Liver (tissue), 9 donors: ENCODE measurements around the gene ZNF593. TPM values are rescaled to one million over a fixed set of nuclear protein-coding genes. Genes with fewer than 3 reads are reported as not detected.

Source experiments
- DNase-seq: peaks from one replicate; pipeline ENCODE4 v3.0.0-alpha.2; 2017; ENCODE audit warnings: low spot score
- H3K27ac ChIP-seq, 2 donors: one replicate each; pipeline ENCODE4 v1.7.0; 2013; ENCODE audit warnings: inconsistent platforms in 2 of 2, low read length in 2 of 2, control low read depth in 1 of 2, low read depth in 1 of 2, mild to moderate bottlenecking in 1 of 2
- H3K27me3 ChIP-seq, 4 donors: one replicate each; pipeline versions ENCODE4 v1.6.1 to v1.7.0; 2013; ENCODE audit warnings: low read length in 3 of 4, inconsistent platforms in 1 of 4, mild to moderate bottlenecking in 1 of 4, moderate library complexity in 1 of 4; ENCODE audit not compliant: control insufficient read depth in 4 of 4, insufficient read depth in 4 of 4
- H3K36me3 ChIP-seq, 4 donors: one replicate each; pipeline versions ENCODE4 v1.6.1 to v1.7.0; 2013; ENCODE audit warnings: low read length in 3 of 4, mild to moderate bottlenecking in 3 of 4, low read depth in 1 of 4, moderate library complexity in 1 of 4; ENCODE audit not compliant: control insufficient read depth in 4 of 4, insufficient read depth in 3 of 4
- H3K4me1 ChIP-seq, 4 donors: one replicate each; pipeline versions ENCODE4 v1.6.1 to v1.7.0; 2013; ENCODE audit warnings: low read length in 3 of 4, mild to moderate bottlenecking in 3 of 4, moderate library complexity in 1 of 4; ENCODE audit not compliant: control insufficient read depth in 4 of 4, insufficient read depth in 4 of 4
- H3K4me3 ChIP-seq, 3 donors: one replicate each; pipeline versions ENCODE4 v1.6.1 to v1.7.0; 2013; ENCODE audit warnings: low read length in 3 of 3, control low read depth in 1 of 3, low read depth in 1 of 3, mild to moderate bottlenecking in 1 of 3
- H3K9ac ChIP-seq, 2 donors: one replicate each; pipeline ENCODE4 v1.7.0; 2013; ENCODE audit warnings: low read length in 2 of 2, mild to moderate bottlenecking in 2 of 2, moderate library complexity in 2 of 2, control low read depth in 1 of 2, low read depth in 1 of 2
- H3K9me3 ChIP-seq, 4 donors: one replicate each; pipeline versions ENCODE4 v1.6.1 to v1.7.0; 2013; ENCODE audit warnings: low read length in 3 of 4; ENCODE audit not compliant: control insufficient read depth in 4 of 4
- ATF3 ChIP-seq: IDR thresholded peaks from 2 replicates; pipeline ENCODE4 v1.6.1; 2016; ENCODE audit warnings: antibody characterized with exemption
- CTCF ChIP-seq: fragments of 150-350 bp; IDR thresholded peaks from 2 replicates; pipeline ENCODE4 v1.5.1; 2017; ENCODE audit warnings: improper control_type of control experiment, low read depth, low read length; ENCODE audit not compliant: missing input control
- EGR1 ChIP-seq, 2 donors: IDR thresholded peaks; 2 replicates each; pipeline ENCODE4 v1.6.1; 2016 to 2018; ENCODE audit warnings: antibody characterized with exemption in 2 of 2, low read depth in 2 of 2
- FOXA1 ChIP-seq: IDR thresholded peaks from 2 replicates; pipeline ENCODE4 v1.6.1; 2016; ENCODE audit warnings: antibody characterized with exemption
- FOXA2 ChIP-seq: IDR thresholded peaks from 2 replicates; pipeline ENCODE4 v1.6.1; 2016; ENCODE audit warnings: antibody characterized with exemption
- GABPA ChIP-seq, 2 donors: IDR thresholded peaks in 1 of 2; conservative IDR thresholded peaks in 1 of 2; 2 replicates each; pipeline ENCODE4 v1.6.1; 2016; ENCODE audit warnings: antibody characterized with exemption in 2 of 2, mild to moderate bottlenecking in 1 of 2, moderate library complexity in 1 of 2
- HNF4A ChIP-seq, 2 donors: conservative IDR thresholded peaks; 2 replicates each; pipeline ENCODE4 v1.6.1; 2016; ENCODE audit warnings: antibody characterized with exemption in 2 of 2, mild to moderate bottlenecking in 2 of 2
- HNF4G ChIP-seq: IDR thresholded peaks from 2 replicates; pipeline ENCODE4 v1.6.1; 2016; ENCODE audit warnings: antibody characterized with exemption
- JUND ChIP-seq, 2 donors: IDR thresholded peaks; 2 replicates each; pipeline ENCODE4 v1.6.1; 2016; ENCODE audit warnings: antibody characterized with exemption in 2 of 2
- MAX ChIP-seq: IDR thresholded peaks from 2 replicates; pipeline ENCODE4 v1.6.1; 2016; ENCODE audit warnings: antibody characterized with exemption
- NR2F2 ChIP-seq: IDR thresholded peaks from 2 replicates; pipeline ENCODE4 v1.6.1; 2016; ENCODE audit warnings: antibody characterized with exemption
- RAD21 ChIP-seq, 2 donors: IDR thresholded peaks; 2 replicates each; pipeline ENCODE4 v1.6.1; 2016; ENCODE audit warnings: antibody characterized with exemption in 2 of 2, mild to moderate bottlenecking in 2 of 2
- REST ChIP-seq: IDR thresholded peaks from 2 replicates; pipeline ENCODE4 v1.6.1; 2016; ENCODE audit warnings: antibody characterized with exemption, mild to moderate bottlenecking
- RXRA ChIP-seq, 2 donors: IDR thresholded peaks; 2 replicates each; pipeline ENCODE4 v1.6.1; 2017 to 2018; ENCODE audit warnings: antibody characterized with exemption in 2 of 2, mild to moderate bottlenecking in 1 of 2
- SP1 ChIP-seq: IDR thresholded peaks from 2 replicates; pipeline ENCODE4 v1.6.1; 2018; ENCODE audit warnings: antibody characterized with exemption, mild to moderate bottlenecking
- TAF1 ChIP-seq: conservative IDR thresholded peaks from 2 replicates; pipeline ENCODE4 v1.6.1; 2016; ENCODE audit warnings: antibody characterized with exemption, mild to moderate bottlenecking
- YY1 ChIP-seq: IDR thresholded peaks from 2 replicates; pipeline ENCODE4 v1.6.1; 2016; ENCODE audit warnings: antibody characterized with exemption, mild to moderate bottlenecking
- ZBTB33 ChIP-seq: IDR thresholded peaks from 2 replicates; pipeline ENCODE4 v1.6.1; 2016; ENCODE audit warnings: antibody characterized with exemption
- WGBS: extraction: QIAGEN DNeasy Blood & Tissue Kit; methylation state at CpG from one replicate; pipeline ENCODE4 v1.1.7; 2013; 5-methylcytosine and 5-hydroxymethylcytosine counted together
- polyA plus RNA-seq, 2 donors: library from polyadenylated mRNA; stranded (reverse) in 1 of 2; unstranded in 1 of 2; fragments of 200-250 nt in 1 of 2; fragments of >200 nt in 1 of 2; fragmentation: Nextera tagmentation in 1 of 2; extraction: Ambion mirVana in 1 of 2; gene quantifications; one replicate each; pipeline versions ENCODE4 v1.2.1 to v1.2.3, GENCODE V29; 2013 to 2015
- total RNA-seq, 2 donors: library from RNA; depleted of rRNA; stranded (reverse); fragments of >200 nt; gene quantifications; one replicate each; pipeline ENCODE4 v1.2.3, GENCODE V29; 2014
- donor health status: healthy.
- donor health status: healthy.
- donor health status: healthy.
- donor health status: healthy.
- donor health status: healthy.

ZNF593 gene
- total and polyA plus RNA-seq, 4 donors = 5.7 to 81.4 (median 30.2) TPM

- H3K4me1 ChIP-seq = no peaks in the 10 kb centered on the region
- H3K36me3 ChIP-seq = no peaks in the 10 kb centered on the region
- WGBS = 93% methylated on average over 3 of the region's 3 CpGs
- H3K27me3 ChIP-seq = no peaks in the 10 kb centered on the region
- no peaks in the 10 kb centered on the region for H3K9me3 ChIP-seq
- no peak overlapping the region for H3K4me3 ChIP-seq
- no peak overlapping the region for H3K27ac ChIP-seq
- no peak for DNase-seq
- TF ChIP-seq CTCF (no peak), REST (no peak), RXRA (IDR thresholded peaks at IDR 0.05) (no peak), HNF4A (conservative IDR thresholded peaks at IDR 0.05) (no peak)
- H3K9ac ChIP-seq = no peak overlapping the region
Observed at GRCh38 chr1:26197301-26197700, 27.6 kb downstream of the ZNF593 start.

- H3K9ac ChIP-seq = no peak overlapping the region
- no peaks in the 10 kb centered on the region for H3K4me1 ChIP-seq
- 91% methylated on average over 11 of the region's 11 CpGs for WGBS
- no peak overlapping the region for H3K4me3 ChIP-seq
- DNase-seq = no peak
- H3K9me3 ChIP-seq = no peaks in the 10 kb centered on the region
- no peak overlapping the region for H3K27ac ChIP-seq
- no peaks in the 10 kb centered on the region for H3K36me3 ChIP-seq
- no peaks in the 10 kb centered on the region for H3K27me3 ChIP-seq
- TF ChIP-seq CTCF (no peak), HNF4A (conservative IDR thresholded peaks at IDR 0.05) (no peak), NR2F2 (no peak), ZBTB33 (no peak), ATF3 (no peak), HNF4G (no peak), RXRA (IDR thresholded peaks at IDR 0.05) (no peak), YY1 (no peak), FOXA1 (no peak), TAF1 (no peak), FOXA2 (no peak), MAX (no peak), EGR1 (IDR thresholded peaks at IDR 0.05; ENCODE audit: low read depth in 2 of 2) (no peak), JUND (IDR thresholded peaks at IDR 0.05) (no peak), RAD21 (IDR thresholded peaks at IDR 0.05) (no peak), SP1 (no peak), GABPA (IDR thresholded peaks at IDR 0.05 in 1 of 2, conservative IDR thresholded peaks at IDR 0.05 in 1 of 2) (no peak), REST (no peak)
Observed at GRCh38 chr1:26197813-26198212, 28.1 kb downstream of the ZNF593 start.
